ENCODE results near the gene SPPL2C.

SPPL2C gene, protein sequence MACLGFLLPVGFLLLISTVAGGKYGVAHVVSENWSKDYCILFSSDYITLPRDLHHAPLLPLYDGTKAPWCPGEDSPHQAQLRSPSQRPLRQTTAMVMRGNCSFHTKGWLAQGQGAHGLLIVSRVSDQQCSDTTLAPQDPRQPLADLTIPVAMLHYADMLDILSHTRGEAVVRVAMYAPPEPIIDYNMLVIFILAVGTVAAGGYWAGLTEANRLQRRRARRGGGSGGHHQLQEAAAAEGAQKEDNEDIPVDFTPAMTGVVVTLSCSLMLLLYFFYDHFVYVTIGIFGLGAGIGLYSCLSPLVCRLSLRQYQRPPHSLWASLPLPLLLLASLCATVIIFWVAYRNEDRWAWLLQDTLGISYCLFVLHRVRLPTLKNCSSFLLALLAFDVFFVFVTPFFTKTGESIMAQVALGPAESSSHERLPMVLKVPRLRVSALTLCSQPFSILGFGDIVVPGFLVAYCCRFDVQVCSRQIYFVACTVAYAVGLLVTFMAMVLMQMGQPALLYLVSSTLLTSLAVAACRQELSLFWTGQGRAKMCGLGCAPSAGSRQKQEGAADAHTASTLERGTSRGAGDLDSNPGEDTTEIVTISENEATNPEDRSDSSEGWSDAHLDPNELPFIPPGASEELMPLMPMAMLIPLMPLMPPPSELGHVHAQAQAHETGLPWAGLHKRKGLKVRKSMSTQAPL

GRCh38 chr17:45844695-45845375, at the start of gene SPPL2C:
Gene SPPL2C, plus strand, starts transcription at chr17:45844881. Its CDS starts 26 bp downstream, at chr17:45844907.
- DNase-seq (ENCODE audit: low read depth in 3 of 3, low spot score in 1 of 3), result no peak

- DNase-seq (ENCODE audit: low read depth in 3 of 3, low spot score in 1 of 3), result no peak
Measured at GRCh38 chr17:45800816-45801215, 43.9 kb upstream of the SPPL2C start.

GRCh38 chr17:45801421-45801820, 43.3 kb upstream of the SPPL2C start:
- no peak for DNase-seq (ENCODE audit: low read depth in 3 of 3, low spot score in 1 of 3)

- DNase-seq (ENCODE audit: low read depth in 3 of 3, low spot score in 1 of 3), result no peak
Measured at GRCh38 chr17:45808845-45809244, 35.8 kb upstream of the SPPL2C start.

DNA sequence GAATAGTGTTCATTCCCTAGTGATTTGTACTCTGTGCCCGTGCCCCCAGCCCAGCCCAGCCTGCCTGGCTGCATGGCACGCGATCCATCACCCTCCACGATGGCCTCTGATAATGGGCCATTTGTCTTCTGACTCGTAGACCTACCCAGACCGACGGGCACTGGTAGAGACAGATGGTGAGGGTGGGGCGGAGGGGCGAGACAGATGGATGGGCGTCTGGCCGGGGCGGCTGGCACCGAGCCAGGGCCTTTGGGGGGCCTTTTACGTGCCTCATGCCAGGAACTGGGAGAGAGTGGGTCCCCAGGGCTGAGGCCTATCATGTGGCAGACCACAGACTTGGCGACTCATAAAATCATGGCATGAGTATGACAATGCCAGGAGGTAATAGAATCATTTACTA, 35.2 kb upstream of the SPPL2C start:
- no peak for DNase-seq (ENCODE audit: low read depth in 3 of 3, low spot score in 1 of 3)

- DNase-seq (ENCODE audit: low read depth in 3 of 3, low spot score in 1 of 3), result no peak
Measured at GRCh38 chr17:45812102-45812501, 32.6 kb upstream of the SPPL2C start.

DNA sequence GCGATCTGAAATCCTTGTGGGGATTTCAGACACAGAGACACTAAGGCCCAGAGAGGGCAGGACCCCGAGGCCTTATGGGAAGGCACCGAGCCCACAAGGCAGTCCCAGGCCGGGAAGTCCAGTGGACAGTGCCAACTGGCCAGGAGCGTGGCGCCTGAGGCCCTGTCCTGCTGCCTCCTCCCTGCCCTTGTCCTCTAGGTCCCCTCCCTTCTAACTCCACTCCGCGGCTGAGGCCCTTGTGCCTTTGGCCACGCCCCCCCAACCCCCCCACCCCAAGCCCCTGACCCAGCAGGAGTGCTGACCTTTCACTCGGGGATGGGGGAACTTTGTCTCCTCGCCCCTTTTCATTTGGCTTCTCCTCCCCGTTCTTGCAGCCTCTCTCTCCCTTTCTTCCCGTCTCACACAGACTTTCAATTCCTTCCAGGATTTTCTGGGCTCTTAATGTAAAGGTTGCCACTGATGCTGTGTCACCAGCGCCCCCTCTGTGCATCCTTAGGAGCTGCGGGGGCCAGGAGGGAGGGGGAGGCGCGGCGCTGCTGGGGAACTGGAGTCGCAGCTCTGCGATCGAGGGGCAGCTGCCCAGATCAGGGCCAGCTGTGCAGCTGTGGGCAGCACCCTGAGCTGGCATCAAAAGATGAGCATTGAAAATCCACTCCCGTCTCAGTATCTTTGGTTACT, 31.5 kb upstream of the SPPL2C start:
- DNase-seq (ENCODE audit: low read depth in 3 of 3, low spot score in 1 of 3), result no peak

GRCh38 chr17:45814622-45815606, 29.8 kb upstream of the SPPL2C start:
- no peak for DNase-seq (ENCODE audit: low read depth in 3 of 3, low spot score in 1 of 3)

GRCh38 chr17:45815752-45816151, 28.9 kb upstream of the SPPL2C start:
- no peak for DNase-seq (ENCODE audit: low read depth in 3 of 3, low spot score in 1 of 3)

DNA sequence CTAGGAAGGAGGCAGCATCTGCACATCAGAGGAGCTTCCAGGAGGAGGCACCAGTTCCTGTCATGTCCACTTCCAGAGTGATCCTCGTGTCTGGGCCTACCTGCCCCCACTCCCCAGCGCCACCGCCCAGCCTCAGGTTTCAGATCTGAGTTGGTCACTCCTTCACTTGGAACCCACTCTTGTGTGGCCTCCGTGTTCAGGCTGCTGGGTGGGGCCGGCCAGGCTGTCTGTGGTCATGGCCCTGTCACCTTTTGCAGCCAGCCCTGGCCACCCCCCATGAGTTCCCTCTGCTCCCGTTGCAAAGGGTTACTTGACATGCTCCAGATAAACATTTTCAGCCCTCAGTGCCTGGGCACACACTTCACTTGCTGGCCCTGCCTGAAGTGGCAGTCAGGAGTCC, 26.6 kb upstream of the SPPL2C start:
- DNase-seq (ENCODE audit: low read depth in 3 of 3, low spot score in 1 of 3), result no peak

DNA sequence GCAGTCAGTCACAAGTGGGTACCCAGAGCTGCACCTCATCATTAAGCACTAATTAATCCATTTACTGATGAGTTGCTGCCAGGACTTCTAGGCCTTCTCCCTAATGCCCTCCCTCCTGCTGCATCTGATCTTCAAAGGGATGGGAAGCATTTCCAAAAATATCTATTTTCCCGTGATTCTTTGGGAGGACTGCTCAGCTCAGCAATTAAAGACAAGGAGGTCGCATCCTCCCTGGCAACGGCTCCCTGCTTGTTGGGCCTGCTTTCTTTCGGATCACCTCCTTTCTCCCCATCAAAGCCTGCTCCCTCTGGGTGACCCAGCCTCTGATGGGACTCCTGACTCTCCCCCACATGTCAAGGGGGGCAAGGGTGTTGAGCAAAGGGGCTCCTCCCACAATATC, 26.0 kb upstream of the SPPL2C start:
- no peak for DNase-seq (ENCODE audit: low read depth in 3 of 3, low spot score in 1 of 3)

GRCh38 chr17:45819632-45820031, 25.0 kb upstream of the SPPL2C start:
- DNase-seq (ENCODE audit: low read depth in 3 of 3, low spot score in 1 of 3), result no peak

DNA sequence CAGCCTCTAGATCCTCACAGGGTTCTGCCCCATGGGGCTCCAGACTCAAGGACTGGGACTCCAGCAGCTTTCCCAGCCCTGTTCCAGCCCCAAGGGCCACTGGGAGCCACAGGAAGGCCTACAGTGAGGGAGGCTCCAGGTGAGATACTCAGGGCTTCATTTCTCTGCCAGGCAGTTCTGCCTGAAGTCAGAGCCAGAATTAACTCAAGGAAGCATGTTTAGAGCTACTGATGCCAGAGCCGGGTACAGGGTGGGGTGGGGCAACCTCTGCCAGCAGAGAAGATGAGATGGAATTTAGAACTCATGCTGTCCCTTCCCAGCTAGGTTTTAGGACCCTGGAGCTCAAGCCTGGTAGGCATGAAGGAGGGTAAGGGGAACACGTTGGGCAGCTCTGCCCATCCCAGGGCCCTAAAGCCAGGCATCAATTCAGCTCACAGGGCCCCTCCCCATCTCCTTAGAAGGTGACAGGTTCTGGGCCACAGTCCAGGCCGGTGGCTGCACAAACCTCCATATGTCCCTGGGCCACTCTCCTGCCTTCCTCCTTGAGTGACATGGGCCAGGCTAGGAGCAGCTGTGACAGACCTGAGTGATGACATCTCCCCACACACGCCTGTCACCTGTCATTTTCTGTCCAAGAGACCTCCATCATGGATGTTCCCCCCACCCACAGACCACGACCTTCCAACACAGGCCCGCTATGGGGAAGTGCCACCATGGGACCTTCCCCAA, 24.5 kb upstream of the SPPL2C start:
- DNase-seq (ENCODE audit: low read depth in 3 of 3, low spot score in 1 of 3), result no peak

GRCh38 chr17:45821147-45821546, 23.5 kb upstream of the SPPL2C start:
- no peak for DNase-seq (ENCODE audit: low read depth in 3 of 3, low spot score in 1 of 3)

DNA sequence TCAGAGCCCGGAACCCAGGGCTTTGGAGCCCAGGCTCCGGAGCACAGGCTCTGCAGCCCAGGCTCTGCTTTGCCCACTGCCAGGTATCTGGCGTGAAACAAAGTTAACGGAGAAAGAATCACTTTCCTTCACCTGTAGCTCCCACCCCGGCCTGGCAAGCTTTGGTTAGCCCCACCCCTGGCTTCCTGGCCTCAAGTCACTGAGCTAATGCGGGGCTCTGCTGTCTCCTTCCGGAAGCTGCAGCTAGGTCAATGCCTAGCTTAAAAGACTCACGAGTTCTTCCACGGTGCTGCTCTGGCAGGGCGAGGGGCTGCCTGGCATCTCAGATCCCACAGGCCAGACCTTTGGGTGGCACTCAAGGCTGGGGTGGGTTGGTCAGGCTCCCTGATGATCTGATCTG, 21.1 kb upstream of the SPPL2C start:
- no peak for DNase-seq (ENCODE audit: low read depth in 3 of 3, low spot score in 1 of 3)

DNA sequence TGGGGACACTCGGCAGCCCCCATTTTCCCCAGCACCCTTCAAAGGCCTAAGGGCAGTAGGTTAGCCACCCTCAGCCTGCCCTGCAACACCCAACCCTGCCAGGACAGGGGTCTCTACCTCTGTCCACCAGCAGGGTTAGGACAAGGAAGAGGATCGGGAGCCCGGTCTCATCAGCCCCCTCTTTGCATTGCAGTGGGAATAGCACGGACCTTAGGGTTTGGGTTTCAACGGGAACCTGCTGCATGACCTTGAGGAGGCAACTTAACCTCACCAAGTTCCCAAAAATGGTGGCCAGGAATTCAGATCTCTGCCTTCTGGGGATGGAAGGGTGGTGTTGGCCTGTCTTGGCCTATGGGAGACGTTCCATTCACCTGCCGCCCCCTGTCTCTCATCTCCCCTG, 20.2 kb upstream of the SPPL2C start:
- no peak for DNase-seq (ENCODE audit: low read depth in 3 of 3, low spot score in 1 of 3)

DNA sequence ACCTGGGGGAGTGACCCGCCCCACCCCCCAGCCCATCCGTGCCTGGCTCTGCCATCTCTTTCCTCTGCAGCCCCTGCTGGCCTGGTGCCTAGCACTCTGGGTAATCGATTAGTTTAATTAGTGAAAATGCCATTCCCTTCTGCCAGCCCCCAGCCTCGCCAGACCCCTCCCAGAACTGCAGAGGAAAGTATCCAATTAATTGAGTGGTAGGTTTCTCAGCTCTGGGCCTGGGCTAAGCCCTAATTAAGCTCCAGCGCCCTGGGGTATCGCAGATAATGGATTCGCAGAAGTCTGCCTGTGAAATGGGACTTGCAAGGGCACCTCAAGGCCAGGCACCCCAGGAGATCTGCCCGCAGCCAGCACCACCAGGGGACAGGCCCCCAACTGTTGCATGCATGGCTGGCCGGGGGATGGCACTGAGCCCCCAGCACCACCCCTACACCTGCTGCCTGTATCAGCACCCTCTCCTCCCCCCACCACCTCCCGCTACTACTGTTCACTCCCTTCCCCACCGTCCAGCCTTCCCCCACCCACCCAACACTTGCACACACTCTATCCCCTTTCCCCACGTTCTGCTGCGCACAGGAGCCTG, 19.7 kb upstream of the SPPL2C start:
- no peak for DNase-seq (ENCODE audit: low read depth in 3 of 3, low spot score in 1 of 3)

DNA sequence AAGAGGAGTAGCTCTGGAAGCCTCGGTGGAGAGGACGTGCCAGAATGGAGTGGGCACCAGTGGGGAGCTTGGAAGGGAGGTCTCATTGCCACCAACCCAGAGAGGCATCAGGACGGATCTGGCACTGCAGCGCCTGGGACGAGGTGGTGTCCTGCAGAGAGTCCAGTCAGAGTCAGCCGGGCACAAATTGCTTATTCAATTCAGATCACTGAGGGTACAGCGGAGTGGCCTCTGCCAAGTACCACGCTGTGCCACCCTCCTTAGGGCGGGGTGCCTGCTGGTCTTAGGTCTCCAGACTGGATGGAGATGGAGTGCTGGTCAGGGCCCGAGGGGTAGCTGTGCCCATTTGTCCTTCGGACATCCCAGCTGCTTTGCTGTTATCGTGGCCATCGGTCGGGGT, 18.9 kb upstream of the SPPL2C start:
- no peak for DNase-seq (ENCODE audit: low read depth in 3 of 3, low spot score in 1 of 3)

GRCh38 chr17:45826919-45827588, 17.6 kb upstream of the SPPL2C start:
- DNase-seq (ENCODE audit: low read depth in 3 of 3, low spot score in 1 of 3), result no peak
